Measurements from ENCODE around the gene TSPOAP1.

DNA sequence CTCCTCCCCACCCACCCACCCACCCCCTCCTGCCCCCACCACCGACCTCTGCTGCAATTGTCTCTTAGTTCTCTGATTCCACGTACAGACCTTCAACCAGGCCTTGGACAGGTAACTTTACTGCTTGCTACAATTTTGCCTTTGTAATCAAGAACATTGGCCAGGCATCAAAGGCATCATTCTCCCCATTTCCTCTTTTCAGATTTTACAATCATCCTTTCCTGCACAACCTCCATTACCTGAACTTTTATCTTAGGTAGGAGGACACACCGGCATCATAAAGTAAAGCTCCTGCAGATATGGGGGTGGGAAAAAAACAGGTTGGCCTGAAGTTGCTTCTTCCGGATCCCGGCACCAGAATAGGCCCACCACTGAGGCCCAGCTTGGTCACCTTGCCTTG, 49.1 kb upstream of the TSPOAP1 start:
- TF ChIP-seq, protein P1, sequence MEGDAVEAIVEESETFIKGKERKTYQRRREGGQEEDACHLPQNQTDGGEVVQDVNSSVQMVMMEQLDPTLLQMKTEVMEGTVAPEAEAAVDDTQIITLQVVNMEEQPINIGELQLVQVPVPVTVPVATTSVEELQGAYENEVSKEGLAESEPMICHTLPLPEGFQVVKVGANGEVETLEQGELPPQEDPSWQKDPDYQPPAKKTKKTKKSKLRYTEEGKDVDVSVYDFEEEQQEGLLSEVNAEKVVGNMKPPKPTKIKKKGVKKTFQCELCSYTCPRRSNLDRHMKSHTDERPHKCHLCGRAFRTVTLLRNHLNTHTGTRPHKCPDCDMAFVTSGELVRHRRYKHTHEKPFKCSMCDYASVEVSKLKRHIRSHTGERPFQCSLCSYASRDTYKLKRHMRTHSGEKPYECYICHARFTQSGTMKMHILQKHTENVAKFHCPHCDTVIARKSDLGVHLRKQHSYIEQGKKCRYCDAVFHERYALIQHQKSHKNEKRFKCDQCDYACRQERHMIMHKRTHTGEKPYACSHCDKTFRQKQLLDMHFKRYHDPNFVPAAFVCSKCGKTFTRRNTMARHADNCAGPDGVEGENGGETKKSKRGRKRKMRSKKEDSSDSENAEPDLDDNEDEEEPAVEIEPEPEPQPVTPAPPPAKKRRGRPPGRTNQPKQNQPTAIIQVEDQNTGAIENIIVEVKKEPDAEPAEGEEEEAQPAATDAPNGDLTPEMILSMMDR (IDR thresholded peaks at IDR 0.05 in 4 of 5, conservative IDR thresholded peaks at IDR 0.05 in 1 of 5): no peak
- TF ChIP-seq POLR2A (IDR thresholded peaks at IDR 0.05): no peak

All from gastrocnemius medialis (tissue), 4 donors.